Left ventricle myocardium inferior (tissue), 1 donor: ENCODE results near the gene TERB1. TPM values are rescaled to one million over a fixed set of nuclear protein-coding genes. Genes with fewer than 3 reads are reported as not detected.

Source experiments
- DNase-seq: peaks from one replicate; pipeline ENCODE4 v3.0.0-alpha.2; 2020
- H3K27ac ChIP-seq: fragments of 200-600 bp; replicated peaks from 2 replicates; pipeline ENCODE4 v1.8.0; 2021
- H3K27me3 ChIP-seq: fragments of 200-600 bp; 2 replicates; pipeline ENCODE4 v1.8.0; 2021; ENCODE audit warnings: low read depth
- H3K36me3 ChIP-seq: fragments of 200-600 bp; 2 replicates; pipeline ENCODE4 v1.8.0; 2021
- H3K4me1 ChIP-seq: fragments of 200-600 bp; 2 replicates; pipeline ENCODE4 v1.8.0; 2021
- H3K4me3 ChIP-seq: fragments of 200-600 bp; 2 replicates; pipeline ENCODE4 v1.8.0; 2021; ENCODE audit warnings: mild to moderate bottlenecking, moderate library complexity
- H3K9me3 ChIP-seq: fragments of 200-600 bp; replicated peaks from 2 replicates; pipeline ENCODE4 v1.8.0; 2021
- intact Hi-C: fragments of 100-400 bp; cut with micrococcal nuclease; formaldehyde crosslinking; loops from one replicate; pipeline ENCODE4 v1.11.0; 2022
- total RNA-seq: library from RNA; stranded (reverse); fragmentation: NEBNext Ultra II Directional; extraction: Animal tissue kit (Norgen Biotek cat#: 25700); gene quantifications from one replicate; pipeline ENCODE4 v1.2.1, GENCODE V29; 2021
- TF ChIP-seq, protein P1 (sequence below): fragments of 200-600 bp; IDR thresholded peaks from 2 replicates; pipeline ENCODE4 v1.8.0; 2021; ENCODE audit warnings: antibody characterized with exemption, mild to moderate bottlenecking, borderline replicate concordance
- donor health status: DM: no; HTN: yes; CAD: no; lungs with severe emphysema.

Gene TERB1
- total RNA-seq, 1 donor from 2014 or later = not detected

DNA sequence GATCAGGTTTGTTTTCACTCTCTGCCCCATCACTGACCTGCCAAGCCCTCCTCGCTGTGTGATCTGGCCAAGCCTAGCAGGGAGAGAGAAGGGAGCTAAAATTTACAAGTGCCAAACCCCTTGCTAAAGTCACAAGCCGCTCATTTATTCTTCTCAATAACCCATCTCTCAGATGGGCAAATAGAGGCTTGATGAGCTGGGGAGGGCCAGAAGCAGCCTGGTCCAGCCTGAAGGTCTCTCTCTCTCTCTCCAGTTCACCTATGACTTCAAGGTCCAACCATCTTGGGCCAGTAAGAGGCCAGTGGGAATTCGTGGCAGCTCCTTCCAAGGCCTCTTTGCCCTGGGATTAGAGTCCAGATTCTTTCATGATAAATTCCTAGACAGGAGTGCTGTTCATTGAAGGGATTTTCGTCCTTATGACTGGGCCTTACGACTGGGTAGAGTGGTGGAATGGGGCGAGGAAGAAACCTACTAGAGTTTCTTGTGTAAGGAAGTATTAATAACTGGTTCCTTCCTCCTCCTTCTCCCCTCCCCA, 46.2 kb upstream of the TERB1 start:
- no peak overlapping the region for H3K4me3 ChIP-seq
- peaks cover 19% of the 10 kb centered on the region for H3K4me1 ChIP-seq
- no peak overlapping the region for H3K27ac ChIP-seq
- no peaks in the 10 kb centered on the region for H3K9me3 ChIP-seq
- intact Hi-C loops = no loop called here
- H3K36me3 ChIP-seq = no peaks in the 10 kb centered on the region
- TF ChIP-seq, protein P1, sequence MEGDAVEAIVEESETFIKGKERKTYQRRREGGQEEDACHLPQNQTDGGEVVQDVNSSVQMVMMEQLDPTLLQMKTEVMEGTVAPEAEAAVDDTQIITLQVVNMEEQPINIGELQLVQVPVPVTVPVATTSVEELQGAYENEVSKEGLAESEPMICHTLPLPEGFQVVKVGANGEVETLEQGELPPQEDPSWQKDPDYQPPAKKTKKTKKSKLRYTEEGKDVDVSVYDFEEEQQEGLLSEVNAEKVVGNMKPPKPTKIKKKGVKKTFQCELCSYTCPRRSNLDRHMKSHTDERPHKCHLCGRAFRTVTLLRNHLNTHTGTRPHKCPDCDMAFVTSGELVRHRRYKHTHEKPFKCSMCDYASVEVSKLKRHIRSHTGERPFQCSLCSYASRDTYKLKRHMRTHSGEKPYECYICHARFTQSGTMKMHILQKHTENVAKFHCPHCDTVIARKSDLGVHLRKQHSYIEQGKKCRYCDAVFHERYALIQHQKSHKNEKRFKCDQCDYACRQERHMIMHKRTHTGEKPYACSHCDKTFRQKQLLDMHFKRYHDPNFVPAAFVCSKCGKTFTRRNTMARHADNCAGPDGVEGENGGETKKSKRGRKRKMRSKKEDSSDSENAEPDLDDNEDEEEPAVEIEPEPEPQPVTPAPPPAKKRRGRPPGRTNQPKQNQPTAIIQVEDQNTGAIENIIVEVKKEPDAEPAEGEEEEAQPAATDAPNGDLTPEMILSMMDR = no peak
- DNase-seq = no peak
- H3K27me3 ChIP-seq = peaks cover 62% of the 10 kb centered on the region

DNA sequence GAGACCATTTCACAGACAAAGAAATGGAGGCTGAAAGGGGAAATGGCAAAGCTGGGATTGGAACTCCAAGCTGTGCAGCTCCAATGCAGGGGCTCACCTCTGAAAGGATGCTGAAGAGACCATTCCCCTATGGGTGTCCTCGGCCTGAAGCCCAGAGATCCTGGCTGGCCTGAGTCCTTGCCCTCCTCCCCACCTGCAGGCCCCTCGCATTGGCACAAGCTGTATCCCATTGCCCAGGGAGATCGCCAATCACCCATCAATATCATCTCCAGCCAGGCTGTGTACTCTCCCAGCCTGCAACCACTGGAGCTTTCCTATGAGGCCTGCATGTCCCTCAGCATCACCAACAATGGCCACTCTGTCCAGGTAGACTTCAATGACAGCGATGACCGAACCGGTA, 45.4 kb upstream of the TERB1 start:
- peaks cover 62% of the 10 kb centered on the region for H3K27me3 ChIP-seq
- TF ChIP-seq, protein P1 = no peak
- peaks cover 19% of the 10 kb centered on the region for H3K4me1 ChIP-seq
- H3K27ac ChIP-seq = no peak overlapping the region
- no peaks in the 10 kb centered on the region for H3K36me3 ChIP-seq
- H3K9me3 ChIP-seq = no peaks in the 10 kb centered on the region
- intact Hi-C loops = no loop called here
- H3K4me3 ChIP-seq = no peak overlapping the region
- DNase-seq = no peak

DNA sequence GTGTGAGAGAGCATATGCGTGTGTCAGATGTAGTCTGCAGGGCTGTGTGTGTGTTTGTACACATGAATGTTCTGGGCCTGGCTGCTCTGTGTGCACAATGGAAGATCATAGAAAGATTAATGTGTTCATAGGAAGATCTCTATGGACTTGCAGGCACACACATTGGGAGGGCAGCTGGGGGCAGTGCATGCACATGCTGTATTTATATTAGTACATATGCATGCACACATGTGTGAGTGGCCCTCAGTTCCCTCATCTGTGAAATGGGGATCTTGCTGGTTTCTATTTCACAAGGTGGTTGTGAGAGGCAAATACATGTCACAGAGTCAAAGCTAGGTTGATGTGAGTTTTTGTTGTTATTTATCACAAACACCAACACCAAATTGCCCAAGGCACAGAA, 44.9 kb upstream of the TERB1 start:
- H3K4me3 ChIP-seq = no peak overlapping the region
- H3K27me3 ChIP-seq = peaks cover 62% of the 10 kb centered on the region
- H3K27ac ChIP-seq = no peak overlapping the region
- H3K36me3 ChIP-seq = no peaks in the 10 kb centered on the region
- DNase-seq = no peak
- TF ChIP-seq, protein P1 = no peak
- intact Hi-C loops = no loop called here
- H3K9me3 ChIP-seq = no peaks in the 10 kb centered on the region
- H3K4me1 ChIP-seq = peaks cover 19% of the 10 kb centered on the region

DNA sequence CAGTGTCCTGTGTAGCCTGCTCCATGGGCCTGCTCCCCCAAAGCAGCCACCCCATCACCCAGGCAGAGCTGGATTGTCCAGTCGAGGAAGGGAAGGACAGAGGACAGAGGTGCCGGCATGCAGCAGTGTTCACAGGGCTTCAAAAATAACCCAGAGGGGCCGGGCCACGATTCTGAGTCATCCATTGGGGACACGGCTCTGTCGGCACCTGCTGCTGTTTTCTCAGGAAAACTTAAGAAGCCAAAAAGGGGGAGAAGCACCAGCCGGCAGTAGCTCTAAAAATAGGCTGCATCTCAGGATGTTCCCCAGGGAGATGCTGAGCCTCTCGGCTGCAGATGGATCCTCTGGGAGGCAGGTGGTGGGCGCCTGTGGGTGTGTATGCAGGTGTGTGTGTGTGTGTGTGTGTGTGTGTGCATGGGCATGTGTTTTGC, 44.4 kb upstream of the TERB1 start:
- intact Hi-C loops = no loop called here
- TF ChIP-seq, protein P1 = no peak
- no peak overlapping the region for H3K4me3 ChIP-seq
- peaks cover 19% of the 10 kb centered on the region for H3K4me1 ChIP-seq
- H3K36me3 ChIP-seq = no peaks in the 10 kb centered on the region
- H3K27ac ChIP-seq = no peak overlapping the region
- DNase-seq = no peak
- H3K9me3 ChIP-seq = no peaks in the 10 kb centered on the region
- H3K27me3 ChIP-seq = peaks cover 62% of the 10 kb centered on the region

DNA sequence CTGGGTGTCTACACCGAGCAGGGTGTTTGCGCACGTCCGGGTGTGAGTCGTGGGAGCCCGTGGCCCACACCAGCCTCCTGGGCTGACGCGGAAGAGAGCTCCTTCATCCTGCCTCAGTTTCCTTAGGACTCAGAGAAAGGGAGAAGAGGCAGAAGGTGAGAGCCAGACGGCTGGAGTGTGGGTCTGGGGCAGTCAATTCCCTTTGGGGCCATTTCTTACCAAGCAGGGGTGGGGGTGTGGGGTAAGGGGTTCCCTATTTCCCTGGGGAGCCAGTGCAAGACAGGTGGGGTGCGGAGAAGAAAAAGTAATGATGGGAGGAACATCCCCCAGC, 43.7 kb upstream of the TERB1 start:
- DNase-seq = no peak
- Histone ChIP-seq H3K27me3 (peaks cover 62% of the 10 kb centered on the region), H3K4me3 (peak overlapping the region; percentile 67), H3K27ac (no peak overlapping the region), H3K36me3 (no peaks in the 10 kb centered on the region), H3K4me1 (peaks cover 19% of the 10 kb centered on the region), H3K9me3 (no peaks in the 10 kb centered on the region)
- TF ChIP-seq, protein P1 = no peak
- intact Hi-C loops = no loop called here
